ENCODE measurements around the gene ZNF687. TPM values are rescaled to one million over a fixed set of nuclear protein-coding genes. Genes with fewer than 3 reads are reported as not detected.
"Not testable (repeated sequence)": the region's sequence is repeated elsewhere in the genome, so short reads cannot be mapped to it uniquely, and the experiment has no call there.

Gene ZNF687
- total and polyA plus RNA-seq, 9 donors: 8.5 to 14.8 (median 13.6) TPM

GRCh38 chr1:151254217-151255213, 27.6 kb upstream of the ZNF687 start, which contains the start of gene PSMD4:
Gene PSMD4, plus strand, starts transcription at chr1:151254734. Its CDS starts 49 bp downstream, at chr1:151254783.
- WGBS (ENCODE audit: insufficient coverage): 4% methylated on average over 42 of the region's 56 CpGs
- Histone ChIP-seq H3K4me3 (ENCODE audit: low read length) (peak within 1 kb of the TSS; percentile 73), H3K9me3 (replicated peaks; ENCODE audit: control insufficient read depth, low read depth, low read length) (no peaks in the 10 kb centered on the region), H3K36me3 (ENCODE audit: control insufficient read depth, insufficient read depth, low read length) (peaks cover 3% of the 10 kb centered on the region), H3K27ac (ENCODE audit: low read length) (peak within 1 kb of the TSS; percentile 86), H3K27me3 (ENCODE audit: control insufficient read depth, insufficient read depth, low read length) (no peaks in the 10 kb centered on the region), H3K4me1 (ENCODE audit: control insufficient read depth, insufficient read depth, low read length) (peaks cover 5% of the 10 kb centered on the region)
- peak; percentile 99 for DNase-seq

GRCh38 chr1:151255381-151255780, 26.7 kb upstream of the ZNF687 start:
- H3K27ac ChIP-seq (ENCODE audit: low read length): peak overlapping the region; percentile 86
- 48% methylated on average over 6 of the region's 10 CpGs for WGBS (ENCODE audit: insufficient coverage)
- no peaks in the 10 kb centered on the region for H3K9me3 ChIP-seq (replicated peaks; ENCODE audit: control insufficient read depth, low read depth, low read length)
- H3K4me3 ChIP-seq (ENCODE audit: low read length): peak overlapping the region; percentile 73
- DNase-seq: no peak
- H3K27me3 ChIP-seq (ENCODE audit: control insufficient read depth, insufficient read depth, low read length): no peaks in the 10 kb centered on the region
- H3K4me1 ChIP-seq (ENCODE audit: control insufficient read depth, insufficient read depth, low read length): peaks cover 5% of the 10 kb centered on the region
- H3K36me3 ChIP-seq (ENCODE audit: control insufficient read depth, insufficient read depth, low read length): no peaks in the 10 kb centered on the region

- H3K4me1 ChIP-seq (ENCODE audit: control insufficient read depth, insufficient read depth, low read length): peaks cover 5% of the 10 kb centered on the region
- DNase-seq: no peak
- H3K36me3 ChIP-seq (ENCODE audit: control insufficient read depth, insufficient read depth, low read length): peaks cover 20% of the 10 kb centered on the region
- no peaks in the 10 kb centered on the region for H3K27me3 ChIP-seq (ENCODE audit: control insufficient read depth, insufficient read depth, low read length)
- 80% methylated on average over 1 of the region's 2 CpGs for WGBS (ENCODE audit: insufficient coverage)
- no peak overlapping the region for H3K27ac ChIP-seq (ENCODE audit: low read length)
- no peaks in the 10 kb centered on the region for H3K9me3 ChIP-seq (replicated peaks; ENCODE audit: control insufficient read depth, low read depth, low read length)
- H3K4me3 ChIP-seq (ENCODE audit: low read length): no peak overlapping the region
Measured at GRCh38 chr1:151259351-151259750, 22.7 kb upstream of the ZNF687 start.

GRCh38 chr1:151265446-151266236, 16.5 kb upstream of the ZNF687 start:
- Histone ChIP-seq H3K4me3 (ENCODE audit: low read length) (no peak overlapping the region), H3K27me3 (ENCODE audit: control insufficient read depth, insufficient read depth, low read length) (no peaks in the 10 kb centered on the region), H3K27ac (ENCODE audit: low read length) (no peak overlapping the region), H3K36me3 (ENCODE audit: control insufficient read depth, insufficient read depth, low read length) (peaks cover 60% of the 10 kb centered on the region), H3K4me1 (ENCODE audit: control insufficient read depth, insufficient read depth, low read length) (no peaks in the 10 kb centered on the region), H3K9me3 (replicated peaks; ENCODE audit: control insufficient read depth, low read depth, low read length) (no peaks in the 10 kb centered on the region)
- 89% methylated on average over 10 of the region's 14 CpGs for WGBS (ENCODE audit: insufficient coverage)
- DNase-seq: no peak

GRCh38 chr1:151266315-151266714, 15.8 kb upstream of the ZNF687 start:
- peaks cover 64% of the 10 kb centered on the region for H3K36me3 ChIP-seq (ENCODE audit: control insufficient read depth, insufficient read depth, low read length)
- WGBS (ENCODE audit: insufficient coverage): 100% methylated on average over 1 of the region's 3 CpGs
- no peak overlapping the region for H3K27ac ChIP-seq (ENCODE audit: low read length)
- H3K4me1 ChIP-seq (ENCODE audit: control insufficient read depth, insufficient read depth, low read length): no peaks in the 10 kb centered on the region
- H3K27me3 ChIP-seq (ENCODE audit: control insufficient read depth, insufficient read depth, low read length): no peaks in the 10 kb centered on the region
- no peak overlapping the region for H3K4me3 ChIP-seq (ENCODE audit: low read length)
- no peak for DNase-seq
- no peaks in the 10 kb centered on the region for H3K9me3 ChIP-seq (replicated peaks; ENCODE audit: control insufficient read depth, low read depth, low read length)

GRCh38 chr1:151266821-151267220, 15.3 kb upstream of the ZNF687 start:
- Histone ChIP-seq H3K27me3 (ENCODE audit: control insufficient read depth, insufficient read depth, low read length) (no peaks in the 10 kb centered on the region), H3K36me3 (ENCODE audit: control insufficient read depth, insufficient read depth, low read length) (peaks cover 63% of the 10 kb centered on the region), H3K27ac (ENCODE audit: low read length) (no peak overlapping the region), H3K4me3 (ENCODE audit: low read length) (no peak overlapping the region), H3K4me1 (ENCODE audit: control insufficient read depth, insufficient read depth, low read length) (peaks cover 2% of the 10 kb centered on the region), H3K9me3 (replicated peaks; ENCODE audit: control insufficient read depth, low read depth, low read length) (no peaks in the 10 kb centered on the region)
- 86% methylated on average over 4 of the region's 8 CpGs for WGBS (ENCODE audit: insufficient coverage)
- no peak for DNase-seq

- WGBS (ENCODE audit: insufficient coverage): 69% methylated on average over 3 of the region's 4 CpGs
- no peak for DNase-seq
- no peak overlapping the region for H3K27ac ChIP-seq (ENCODE audit: low read length)
- peaks cover 2% of the 10 kb centered on the region for H3K4me1 ChIP-seq (ENCODE audit: control insufficient read depth, insufficient read depth, low read length)
- H3K36me3 ChIP-seq (ENCODE audit: control insufficient read depth, insufficient read depth, low read length): peaks cover 58% of the 10 kb centered on the region
- no peaks in the 10 kb centered on the region for H3K27me3 ChIP-seq (ENCODE audit: control insufficient read depth, insufficient read depth, low read length)
- H3K4me3 ChIP-seq (ENCODE audit: low read length): no peak overlapping the region
- no peaks in the 10 kb centered on the region for H3K9me3 ChIP-seq (replicated peaks; ENCODE audit: control insufficient read depth, low read depth, low read length)
Measured at GRCh38 chr1:151267760-151268159, 14.3 kb upstream of the ZNF687 start.

- DNase-seq: no peak
- peaks cover 11% of the 10 kb centered on the region for H3K36me3 ChIP-seq (ENCODE audit: control insufficient read depth, insufficient read depth, low read length)
- H3K4me3 ChIP-seq (ENCODE audit: low read length): no peak overlapping the region
- H3K27me3 ChIP-seq (ENCODE audit: control insufficient read depth, insufficient read depth, low read length): no peaks in the 10 kb centered on the region
- peaks cover 2% of the 10 kb centered on the region for H3K4me1 ChIP-seq (ENCODE audit: control insufficient read depth, insufficient read depth, low read length)
- no peaks in the 10 kb centered on the region for H3K9me3 ChIP-seq (replicated peaks; ENCODE audit: control insufficient read depth, low read depth, low read length)
- 73% methylated on average over 1 of the region's 3 CpGs for WGBS (ENCODE audit: insufficient coverage)
- H3K27ac ChIP-seq (ENCODE audit: low read length): no peak overlapping the region
Measured at GRCh38 chr1:151273924-151274466, 8.1 kb upstream of the ZNF687 start.

GRCh38 chr1:151275341-151275740, 6.8 kb upstream of the ZNF687 start:
- H3K4me3 ChIP-seq (ENCODE audit: low read length); DNase-seq; H3K9me3 ChIP-seq (replicated peaks; ENCODE audit: control insufficient read depth, low read depth, low read length); H3K27ac ChIP-seq (ENCODE audit: low read length); H3K36me3 ChIP-seq (ENCODE audit: control insufficient read depth, insufficient read depth, low read length); H3K4me1 ChIP-seq (ENCODE audit: control insufficient read depth, insufficient read depth, low read length); H3K27me3 ChIP-seq (ENCODE audit: control insufficient read depth, insufficient read depth, low read length): not testable (repeated sequence)
- no CpG with 5 or more reads among the region's 5 CpGs for WGBS (ENCODE audit: insufficient coverage)

- Histone ChIP-seq H3K4me3 (ENCODE audit: low read length) (no peak overlapping the region), H3K27ac (ENCODE audit: low read length) (no peak overlapping the region), H3K36me3 (ENCODE audit: control insufficient read depth, insufficient read depth, low read length) (no peaks in the 10 kb centered on the region), H3K9me3 (replicated peaks; ENCODE audit: control insufficient read depth, low read depth, low read length) (no peaks in the 10 kb centered on the region), H3K27me3 (ENCODE audit: control insufficient read depth, insufficient read depth, low read length) (no peaks in the 10 kb centered on the region), H3K4me1 (ENCODE audit: control insufficient read depth, insufficient read depth, low read length) (peaks cover 5% of the 10 kb centered on the region)
- WGBS (ENCODE audit: insufficient coverage): 61% methylated on average over 2 of the region's 2 CpGs
- DNase-seq: no peak
Measured at GRCh38 chr1:151277249-151277648, 4.8 kb upstream of the ZNF687 start.
